Mesendoderm (in vitro differentiated cells): ENCODE data around the gene KLHL40.

ENCODE experiments used
- DNase-seq: peaks from one replicate; pipeline ENCODE4 v3.0.0; 2013
- H2AK5ac ChIP-seq: 2 replicates; pipeline ENCODE4 v1.6.1; 2013; ENCODE audit warnings: low read length, inconsistent platforms
- H2BK120ac ChIP-seq: 2 replicates; pipeline ENCODE4 v1.6.1; 2013; ENCODE audit warnings: low read depth, mild to moderate bottlenecking, low read length, moderate library complexity, mixed read lengths
- H2BK15ac ChIP-seq: replicated peaks from 2 replicates; pipeline ENCODE4 v1.6.1; 2013; ENCODE audit warnings: low read depth, mild to moderate bottlenecking, moderate library complexity
- H2BK5ac ChIP-seq: 2 replicates; pipeline ENCODE4 v1.6.1; 2013; ENCODE audit warnings: low read length, inconsistent platforms
- H3K18ac ChIP-seq: 2 replicates; pipeline ENCODE4 v1.6.1; 2013; ENCODE audit warnings: mild to moderate bottlenecking, low read length, mixed read lengths
- H3K23ac ChIP-seq: one replicate; pipeline ENCODE4 v1.6.1; 2013; ENCODE audit warnings: low read length
- H3K27ac ChIP-seq: 2 replicates; pipeline ENCODE4 v1.5.1; 2013; ENCODE audit warnings: low read depth, mild to moderate bottlenecking, inconsistent platforms, low read length, moderate library complexity
- H3K27me3 ChIP-seq: 2 replicates; pipeline ENCODE4 v1.6.1; 2013; ENCODE audit warnings: low read length, control low read depth, mild to moderate bottlenecking, inconsistent platforms; ENCODE audit not compliant: insufficient read depth, poor library complexity
- H3K36me3 ChIP-seq: 2 replicates; pipeline ENCODE4 v1.6.1; 2013; ENCODE audit warnings: low read length, inconsistent platforms; ENCODE audit not compliant: control insufficient read depth, insufficient read depth
- H3K4ac ChIP-seq: one replicate; pipeline ENCODE4 v1.6.1; 2013; ENCODE audit warnings: low read depth, mild to moderate bottlenecking, low read length, moderate library complexity
- H3K4me1 ChIP-seq: 2 replicates; pipeline ENCODE4 v1.6.1; 2013; ENCODE audit warnings: low read depth, low read length, inconsistent platforms; ENCODE audit not compliant: control insufficient read depth
- H3K4me2 ChIP-seq: 2 replicates; pipeline ENCODE4 v1.6.1; 2013; ENCODE audit warnings: low read length
- H3K4me3 ChIP-seq: 2 replicates; pipeline ENCODE4 v1.5.1; 2013; ENCODE audit warnings: mild to moderate bottlenecking, low read length
- H3K56ac ChIP-seq: one replicate; pipeline ENCODE4 v1.6.1; 2013; ENCODE audit warnings: low read length
- H3K79me1 ChIP-seq: 2 replicates; pipeline ENCODE4 v1.6.1; 2013; ENCODE audit warnings: low read length, inconsistent platforms
- H3K79me2 ChIP-seq: 2 replicates; pipeline ENCODE4 v1.6.1; 2013; ENCODE audit warnings: mild to moderate bottlenecking, low read length; ENCODE audit not compliant: control insufficient read depth, insufficient read depth
- H3K9ac ChIP-seq: 2 replicates; pipeline ENCODE4 v1.6.1; 2013; ENCODE audit warnings: low read length, inconsistent platforms
- H4K5ac ChIP-seq: one replicate; pipeline ENCODE4 v1.6.1; 2013; ENCODE audit warnings: low read length
- H4K8ac ChIP-seq: one replicate; pipeline ENCODE4 v1.6.1; 2013; ENCODE audit warnings: low read depth, mild to moderate bottlenecking, control low read depth, low read length, moderate library complexity
- WGBS: extraction: QIAGEN DNeasy Blood & Tissue Kit; methylation state at CpG from one replicate; pipeline ENCODE4 v1.1.7; 2013; ENCODE audit warnings: low lambda C conversion rate, missing lambda C conversion rate; ENCODE audit not compliant: insufficient coverage; ENCODE audit errors: extremely low coverage; 5-methylcytosine and 5-hydroxymethylcytosine counted together

The KLHL40 gene

GRCh38 chr3:42688487-42689420, 3.4 kb downstream of the KLHL40 start:
- Histone ChIP-seq H3K56ac (no peak overlapping the region), H2BK120ac (no peak overlapping the region), H3K4me2 (no peak overlapping the region), H3K23ac (no peak overlapping the region), H2BK5ac (no peak overlapping the region), H3K4me3 (no peak overlapping the region), H2BK15ac (no peak overlapping the region), H2AK5ac (no peak overlapping the region), H3K27ac (no peak overlapping the region), H3K4ac (no peak overlapping the region), H3K79me1 (no peaks in the 10 kb centered on the region), H3K27me3 (no peaks in the 10 kb centered on the region), H4K5ac (no peak overlapping the region), H3K36me3 (no peaks in the 10 kb centered on the region), H3K18ac (no peak overlapping the region), H3K4me1 (no peaks in the 10 kb centered on the region), H4K8ac (no peak overlapping the region), H3K79me2 (no peaks in the 10 kb centered on the region), H3K9ac (no peak overlapping the region)
- no CpG with 5 or more reads among the region's 22 CpGs for WGBS
- DNase-seq = no peak

- H4K8ac ChIP-seq = no peak overlapping the region
- H3K9ac ChIP-seq = no peak overlapping the region
- no peak for DNase-seq
- no peak overlapping the region for H3K4ac ChIP-seq
- no peaks in the 10 kb centered on the region for H3K79me2 ChIP-seq
- no peaks in the 10 kb centered on the region for H3K79me1 ChIP-seq
- H2BK5ac ChIP-seq = no peak overlapping the region
- H3K56ac ChIP-seq = no peak overlapping the region
- H3K4me1 ChIP-seq = no peaks in the 10 kb centered on the region
- no peak overlapping the region for H2BK15ac ChIP-seq
- no peak overlapping the region for H3K4me2 ChIP-seq
- H3K18ac ChIP-seq = no peak overlapping the region
- WGBS = no CpG with 5 or more reads among the region's 9 CpGs
- no peaks in the 10 kb centered on the region for H3K36me3 ChIP-seq
- no peak overlapping the region for H3K27ac ChIP-seq
- no peak overlapping the region for H2BK120ac ChIP-seq
- H4K5ac ChIP-seq = no peak overlapping the region
- H3K4me3 ChIP-seq = no peak overlapping the region
- H3K23ac ChIP-seq = no peak overlapping the region
- H3K27me3 ChIP-seq = no peaks in the 10 kb centered on the region
- H2AK5ac ChIP-seq = no peak overlapping the region
These were observed 4.2 kb downstream of the KLHL40 start for GRCh38 chr3:42689421-42690014.

- Histone ChIP-seq H3K36me3 (no peaks in the 10 kb centered on the region), H3K56ac (no peak overlapping the region), H3K18ac (no peak overlapping the region), H3K79me2 (no peaks in the 10 kb centered on the region), H2AK5ac (no peak overlapping the region), H3K4me3 (no peak overlapping the region), H4K8ac (no peak overlapping the region), H3K4ac (no peak overlapping the region), H3K27ac (no peak overlapping the region), H3K23ac (no peak overlapping the region), H3K9ac (no peak overlapping the region), H2BK15ac (no peak overlapping the region), H3K27me3 (no peaks in the 10 kb centered on the region), H2BK5ac (no peak overlapping the region), H3K4me1 (no peaks in the 10 kb centered on the region), H2BK120ac (no peak overlapping the region), H4K5ac (no peak overlapping the region), H3K4me2 (no peak overlapping the region), H3K79me1 (no peaks in the 10 kb centered on the region)
- no peak for DNase-seq
- WGBS = no CpG with 5 or more reads among the region's 7 CpGs
These were observed 4.9 kb downstream of the KLHL40 start for GRCh38 chr3:42690191-42690590.

- Histone ChIP-seq H3K79me1 (no peaks in the 10 kb centered on the region), H3K79me2 (no peaks in the 10 kb centered on the region), H3K27me3 (no peaks in the 10 kb centered on the region), H2BK15ac (no peak overlapping the region), H2AK5ac (no peak overlapping the region), H3K9ac (no peak overlapping the region), H2BK5ac (no peak overlapping the region), H4K8ac (no peak overlapping the region), H3K4me2 (no peak overlapping the region), H3K36me3 (no peaks in the 10 kb centered on the region), H3K4ac (no peak overlapping the region), H3K27ac (no peak overlapping the region), H4K5ac (no peak overlapping the region), H3K4me3 (no peak overlapping the region), H3K18ac (no peak overlapping the region), H3K4me1 (no peaks in the 10 kb centered on the region), H2BK120ac (no peak overlapping the region), H3K56ac (no peak overlapping the region), H3K23ac (no peak overlapping the region)
- no peak for DNase-seq
- WGBS = no CpG with 5 or more reads among the region's 10 CpGs
These were observed 5.7 kb downstream of the KLHL40 start for GRCh38 chr3:42690766-42691680.

- Histone ChIP-seq H2BK120ac (no peak overlapping the region), H3K9ac (no peak overlapping the region), H3K79me2 (no peaks in the 10 kb centered on the region), H3K36me3 (no peaks in the 10 kb centered on the region), H3K4me1 (no peaks in the 10 kb centered on the region), H3K4ac (no peak overlapping the region), H3K79me1 (no peaks in the 10 kb centered on the region), H3K56ac (no peak overlapping the region), H2AK5ac (no peak overlapping the region), H3K4me3 (no peak overlapping the region), H2BK15ac (no peak overlapping the region), H3K18ac (no peak overlapping the region), H3K27me3 (no peaks in the 10 kb centered on the region), H3K23ac (no peak overlapping the region), H4K5ac (no peak overlapping the region), H2BK5ac (no peak overlapping the region), H4K8ac (no peak overlapping the region), H3K4me2 (no peak overlapping the region), H3K27ac (no peak overlapping the region)
- DNase-seq = no peak
- no CpG with 5 or more reads among the region's 13 CpGs for WGBS
These were observed 6.7 kb downstream of the KLHL40 start for GRCh38 chr3:42691816-42692666.
